Activated naive CD4-positive, alpha-beta T cell treated with Interleukin-2 at 50 U/mL for 16 hours (primary cell): Measurements from ENCODE around the gene BTBD19.

ENCODE experiments used
- DNase-seq: peaks from one replicate; pipeline ENCODE4 v3.0.0-alpha.2; 2020

BTBD19 gene

DNA sequence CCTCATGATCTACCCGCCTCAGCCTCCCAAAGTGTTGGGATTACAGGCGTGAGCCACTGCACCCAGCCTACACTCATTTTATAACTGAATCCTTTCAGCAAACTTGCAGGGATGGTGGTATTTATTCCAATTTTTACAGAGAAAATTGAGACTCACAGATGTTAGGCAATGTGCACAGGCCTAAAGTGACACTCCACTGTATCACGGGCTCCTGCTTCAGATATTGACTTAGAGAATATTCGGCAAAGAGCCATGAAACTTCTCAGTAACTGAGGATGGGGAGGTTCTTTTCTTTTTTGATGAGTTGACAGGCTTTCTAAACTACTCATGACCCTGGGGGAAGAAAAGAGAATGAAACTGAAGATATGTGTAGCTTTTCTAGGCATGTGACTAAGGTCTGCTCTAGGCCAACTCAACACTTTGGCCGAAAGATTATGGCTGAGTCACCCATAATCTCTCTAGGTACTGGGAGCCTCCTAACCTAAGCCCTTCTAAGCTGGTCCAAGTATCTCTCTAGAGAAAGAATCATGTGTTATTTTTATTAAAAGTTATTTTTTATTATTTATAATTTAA lies 54.6 kb downstream of the BTBD19 start:
- no peak for DNase-seq
